Ovary (tissue), 9 donors: ENCODE results near the gene MINPP1. TPM values are rescaled to one million over a fixed set of nuclear protein-coding genes. Genes with fewer than 3 reads are reported as not detected.
A peak's percentile ranks its signal among the peaks of the same experiment; 100 is the strongest.

Experiments
- DNase-seq, 5 donors: peaks; one replicate each; pipeline ENCODE4 v3.0.0-alpha.2; 2019 to 2020
- H3K27ac ChIP-seq, 2 donors: fragments of 200-600 bp; one replicate each; pipeline versions ENCODE4 v1.5.1 to v1.8.0; 2019 to 2022
- H3K27me3 ChIP-seq: fragments of 200-600 bp; one replicate; pipeline ENCODE4 v1.8.0; 2022
- H3K36me3 ChIP-seq: fragments of 200-600 bp; sonication (generic); one replicate; pipeline ENCODE4 v1.5.1; 2019
- H3K4me1 ChIP-seq: one replicate; pipeline ENCODE4 v1.8.1; 2013; ENCODE audit warnings: mild to moderate bottlenecking, moderate library complexity; ENCODE audit not compliant: insufficient read depth
- H3K4me3 ChIP-seq: fragments of 200-600 bp; sonication (generic); one replicate; pipeline ENCODE4 v1.5.1; 2017
- H3K9me3 ChIP-seq, 2 donors: fragments of 200-600 bp in 1 of 2; sonication (generic) in 1 of 2; one replicate each; pipeline versions ENCODE4 v1.5.1 to v1.8.1; 2013 to 2019; ENCODE audit warnings: mild to moderate bottlenecking in 1 of 2, moderate library complexity in 1 of 2
- EP300 ChIP-seq: sonication (generic); formaldehyde crosslinking; IDR thresholded peaks from one replicate; pipeline ENCODE4 v1.6.1; 2017; ENCODE audit warnings: antibody characterized with exemption
- POLR2A ChIP-seq: fragments of 450-650 bp; IDR thresholded peaks from one replicate; pipeline ENCODE4 v1.6.1; 2017; ENCODE audit warnings: antibody characterized with exemption, mild to moderate bottlenecking, moderate library complexity
- WGBS, 3 donors: extraction: QIAGEN DNeasy Blood & Tissue Kit in 1 of 3; methylation state at CpG; one replicate each; pipeline versions ENCODE4 v1.1.5 to v1.1.7; 2013 to 2017; 5-methylcytosine and 5-hydroxymethylcytosine counted together
- intact Hi-C, 4 donors: fragments of 100-400 bp; cut with DNase I; formaldehyde crosslinking; loops; one replicate each; pipeline versions ENCODE4 v1.11.0 to v1.15.1; 2022 to 2023
- polyA plus RNA-seq, 2 donors: library from polyadenylated mRNA; stranded (reverse); fragments of 200-250 nt in 1 of 2; fragments of 350-450 nt in 1 of 2; fragmentation: Illumina TruSeq in 1 of 2; extraction: RNeasy Lipid Tissue Mini Kit (QIAGEN cat#74804) in 1 of 2; gene quantifications; one replicate each; pipeline ENCODE4 v1.2.3, GENCODE V29; 2013 to 2014
- total RNA-seq, 7 donors: library from RNA; depleted of rRNA in 2 of 7; stranded (reverse); fragments of >200 nt in 2 of 7; fragmentation: NEBNext Ultra II Directional in 3 of 7; extraction: Animal tissue kit (Norgen Biotek cat#: 25700) in 3 of 7; gene quantifications; one replicate each; pipeline versions ENCODE4 v1.1.0 to v1.2.4, GENCODE V29; 2016 to 2023
- TF ChIP-seq, protein P1 (sequence below), 3 donors: fragments of 450-650 bp in 2 of 3; fragments of 200-600 bp in 1 of 3; IDR thresholded peaks; one replicate each; pipeline versions ENCODE4 v1.5.1 to v1.8.0; 2016 to 2022; ENCODE audit warnings: antibody characterized with exemption in 3 of 3, mild to moderate bottlenecking in 1 of 3
- donor health status: DM: no; HTN: no; CAD: no; lungs with moderate emphysema.
- donor health status: DM: no; HTN: no; CAD: no.
- donor health status: Bipolar disorder and iron deficiency.
- donor health status: DM: yes; HTN: yes; CAD: no.
- donor health status: DM: no; HTN: no; CAD: no.
- donor health status: DM: yes; HTN: yes; CAD: no.

MINPP1 gene
- total and polyA plus RNA-seq, 9 donors: 9.8 to 21.8 (median 12.3) TPM

GRCh38 chr10:87505366-87506111 lies 846 bp downstream of the MINPP1 start:
- peak in 4 of 5 donors; percentile 30 to 65 (median 53) for DNase-seq
- intact Hi-C loops: no loop called here

DNA sequence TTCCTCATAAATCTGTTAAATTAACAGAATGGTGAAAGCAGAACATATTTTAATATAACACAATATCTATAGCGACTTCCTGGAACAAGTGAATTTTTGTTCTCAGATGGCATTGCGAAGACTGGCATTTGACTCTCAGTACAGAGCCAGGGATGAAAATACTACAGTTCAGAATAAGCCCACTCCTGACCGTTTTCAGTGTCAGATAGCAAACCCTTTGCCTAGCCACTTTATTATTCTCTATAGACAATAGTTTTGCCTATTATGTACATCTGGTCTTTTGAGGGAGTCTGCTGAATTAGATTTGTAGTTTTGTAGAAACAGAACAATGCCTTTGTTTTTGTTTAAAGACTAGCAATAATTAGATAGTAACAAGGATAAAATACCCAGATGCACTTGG lies 2.3 kb downstream of the MINPP1 start:
- DNase-seq: no peak
- Histone ChIP-seq H3K4me1 (peaks cover 4% of the 10 kb centered on the region), H3K36me3 (no peaks in the 10 kb centered on the region), H3K27me3 (no peaks in the 10 kb centered on the region), H3K9me3 (no peaks in the 10 kb centered on the region), H3K27ac (no peak overlapping the region), H3K4me3 (no peak overlapping the region)
- TF ChIP-seq POLR2A (no peak), EP300 (no peak)
- TF ChIP-seq, protein P1, sequence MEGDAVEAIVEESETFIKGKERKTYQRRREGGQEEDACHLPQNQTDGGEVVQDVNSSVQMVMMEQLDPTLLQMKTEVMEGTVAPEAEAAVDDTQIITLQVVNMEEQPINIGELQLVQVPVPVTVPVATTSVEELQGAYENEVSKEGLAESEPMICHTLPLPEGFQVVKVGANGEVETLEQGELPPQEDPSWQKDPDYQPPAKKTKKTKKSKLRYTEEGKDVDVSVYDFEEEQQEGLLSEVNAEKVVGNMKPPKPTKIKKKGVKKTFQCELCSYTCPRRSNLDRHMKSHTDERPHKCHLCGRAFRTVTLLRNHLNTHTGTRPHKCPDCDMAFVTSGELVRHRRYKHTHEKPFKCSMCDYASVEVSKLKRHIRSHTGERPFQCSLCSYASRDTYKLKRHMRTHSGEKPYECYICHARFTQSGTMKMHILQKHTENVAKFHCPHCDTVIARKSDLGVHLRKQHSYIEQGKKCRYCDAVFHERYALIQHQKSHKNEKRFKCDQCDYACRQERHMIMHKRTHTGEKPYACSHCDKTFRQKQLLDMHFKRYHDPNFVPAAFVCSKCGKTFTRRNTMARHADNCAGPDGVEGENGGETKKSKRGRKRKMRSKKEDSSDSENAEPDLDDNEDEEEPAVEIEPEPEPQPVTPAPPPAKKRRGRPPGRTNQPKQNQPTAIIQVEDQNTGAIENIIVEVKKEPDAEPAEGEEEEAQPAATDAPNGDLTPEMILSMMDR (IDR thresholded peaks at IDR 0.05): no peak
- intact Hi-C loops: no loop called here
- WGBS, 3 donors: 75 to 86% (median 84%) methylated on average over 3 of the region's 3 CpGs

More at GRCh38 chr10:87505366-87506111, 846 bp downstream of the MINPP1 start:
- H3K27me3 ChIP-seq: no peaks in the 10 kb centered on the region
- peak overlapping the region; percentile 84 to 87 for H3K27ac ChIP-seq
- H3K4me1 ChIP-seq: peaks cover 4% of the 10 kb centered on the region
- peak overlapping the region; percentile 95 for H3K4me3 ChIP-seq
- H3K36me3 ChIP-seq: no peaks in the 10 kb centered on the region
- TF ChIP-seq EP300 (no peak), POLR2A (no peak)
- TF ChIP-seq, protein P1 (IDR thresholded peaks at IDR 0.05): no peak
- WGBS, 3 donors: 1 to 2% (median 1%) methylated on average over 37 to 41 of the region's 41 CpGs
- no peaks in the 10 kb centered on the region for H3K9me3 ChIP-seq

DNA sequence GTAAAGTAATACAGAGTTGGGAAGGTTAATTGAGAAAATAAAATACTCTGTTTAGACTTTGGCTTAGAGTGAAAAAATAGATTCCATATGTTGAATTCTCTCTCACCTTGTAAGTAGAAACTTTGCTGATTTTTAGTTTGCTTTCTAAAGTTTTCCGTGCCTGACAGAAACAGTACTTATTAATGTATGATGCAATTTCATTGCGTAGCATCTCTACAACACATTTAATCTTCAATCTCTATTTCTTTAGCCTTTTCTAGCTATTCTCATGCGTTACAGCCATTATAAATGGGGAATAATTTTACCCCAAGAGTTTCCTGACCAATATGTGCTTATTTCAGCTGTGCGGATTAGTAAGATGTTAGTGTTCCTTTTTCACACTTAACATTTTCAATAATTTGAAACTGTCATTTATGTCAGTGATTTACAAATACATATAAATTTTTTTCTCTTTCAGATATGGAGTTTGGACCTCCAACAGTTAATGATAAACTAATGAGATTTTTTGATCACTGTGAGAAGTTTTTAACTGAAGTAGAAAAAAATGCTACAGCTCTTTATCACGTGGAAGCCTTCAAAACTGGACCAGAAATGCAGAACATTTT lies 3.3 kb downstream of the MINPP1 start:
- intact Hi-C loops: no loop called here
- DNase-seq: no peak
- H3K4me3 ChIP-seq: no peak overlapping the region

DNA sequence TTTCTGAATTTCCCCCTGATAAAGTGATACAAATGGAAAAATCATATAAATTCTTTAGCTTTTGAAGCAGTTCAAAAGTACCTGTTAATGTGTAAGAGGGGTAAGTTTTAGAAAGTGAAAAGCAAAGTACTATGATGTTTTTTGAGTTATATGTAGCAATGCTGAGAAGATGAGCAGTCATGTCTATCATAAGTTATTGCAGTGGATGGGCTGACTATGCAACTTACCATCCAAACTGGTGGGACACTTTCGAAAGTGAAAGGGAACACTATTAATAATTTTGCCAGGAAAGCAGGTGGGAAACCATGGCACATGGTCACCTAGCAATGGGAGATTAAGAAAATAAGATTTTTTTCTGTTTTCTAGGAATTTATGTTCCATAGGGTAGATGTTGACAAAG lies 4.1 kb downstream of the MINPP1 start:
- DNase-seq: no peak
- WGBS, 3 donors: 92 to 96% (median 92%) methylated on average over 1 of the region's 1 CpG
- H3K4me3 ChIP-seq: no peak overlapping the region
- no peak for TF ChIP-seq EP300
- TF ChIP-seq, protein P1 (IDR thresholded peaks at IDR 0.05): no peak
- no peak for TF ChIP-seq POLR2A
- no peaks in the 10 kb centered on the region for H3K27me3 ChIP-seq
- H3K27ac ChIP-seq: no peak overlapping the region
- no peaks in the 10 kb centered on the region for H3K9me3 ChIP-seq
- no peaks in the 10 kb centered on the region for H3K36me3 ChIP-seq
- intact Hi-C loops: no loop called here
- H3K4me1 ChIP-seq: peaks cover 4% of the 10 kb centered on the region

More for the DNA sequence above, 3.3 kb downstream of the MINPP1 start:
- no peaks in the 10 kb centered on the region for H3K27me3 ChIP-seq
- no peak overlapping the region for H3K27ac ChIP-seq
- TF ChIP-seq POLR2A (no peak), EP300 (no peak)
- TF ChIP-seq, protein P1 (IDR thresholded peaks at IDR 0.05): no peak
- H3K36me3 ChIP-seq: no peaks in the 10 kb centered on the region
- H3K4me1 ChIP-seq: peaks cover 4% of the 10 kb centered on the region
- 81% methylated on average over 5 of the region's 5 CpGs for WGBS, 3 donors
- H3K9me3 ChIP-seq: no peaks in the 10 kb centered on the region
